Activated naive CD4-positive, alpha-beta T cell treated with anti-CD3 and anti-CD28 coated beads, Interleukin-2, amount 50 U/mL, for 24 hours (primary cell): ENCODE data around the gene TAF1C.
A peak's percentile ranks its signal among the peaks of the same experiment; 100 is the strongest.

Experiments used
- H3K27ac Mint-ChIP-seq: one replicate; pipeline ENCODE4 v1.8.0; 2021; ENCODE audit warnings: mild to moderate bottlenecking, mixed read lengths
- H3K27me3 Mint-ChIP-seq: one replicate; pipeline ENCODE4 v1.8.0; 2021; ENCODE audit warnings: mixed read lengths
- H3K36me3 Mint-ChIP-seq: one replicate; pipeline ENCODE4 v1.8.0; 2021; ENCODE audit warnings: mixed read lengths
- H3K4me1 Mint-ChIP-seq: one replicate; pipeline ENCODE4 v1.8.0; 2021; ENCODE audit warnings: mixed read lengths
- H3K4me3 Mint-ChIP-seq: one replicate; pipeline ENCODE4 v1.8.0; 2021; ENCODE audit warnings: mild to moderate bottlenecking, mixed read lengths
- H3K9me3 Mint-ChIP-seq: one replicate; pipeline ENCODE4 v1.8.0; 2021; ENCODE audit warnings: mixed read lengths

TAF1C gene

GRCh38 chr16:84186685-84187437, at the start of gene TAF1C:
Gene TAF1C, minus strand, starts transcription at chr16:84187057. Its CDS starts 2,069 bp downstream, at chr16:84184988.
- peaks cover 2% of the 10 kb centered on the region for H3K36me3 Mint-ChIP-seq
- H3K4me3 Mint-ChIP-seq, result peak within 1 kb of the TSS; percentile 94
- H3K9me3 Mint-ChIP-seq, result no peaks in the 10 kb centered on the region
- H3K4me1 Mint-ChIP-seq, result peaks cover 23% of the 10 kb centered on the region
- no peaks in the 10 kb centered on the region for H3K27me3 Mint-ChIP-seq
- H3K27ac Mint-ChIP-seq, result peak within 1 kb of the TSS; percentile 90

- H3K27me3 Mint-ChIP-seq, result peaks cover 8% of the 10 kb centered on the region
- no peaks in the 10 kb centered on the region for H3K9me3 Mint-ChIP-seq
- H3K36me3 Mint-ChIP-seq, result no peaks in the 10 kb centered on the region
- H3K27ac Mint-ChIP-seq, result no peak overlapping the region
- H3K4me3 Mint-ChIP-seq, result no peak overlapping the region
- no peaks in the 10 kb centered on the region for H3K4me1 Mint-ChIP-seq
Observed at GRCh38 chr16:84234321-84235241, 47.7 kb upstream of the TAF1C start.

- H3K9me3 Mint-ChIP-seq, result no peaks in the 10 kb centered on the region
- H3K4me3 Mint-ChIP-seq, result no peak overlapping the region
- H3K4me1 Mint-ChIP-seq, result no peaks in the 10 kb centered on the region
- H3K27ac Mint-ChIP-seq, result peak overlapping the region; percentile 53
- no peaks in the 10 kb centered on the region for H3K36me3 Mint-ChIP-seq
- peaks cover 6% of the 10 kb centered on the region for H3K27me3 Mint-ChIP-seq
Observed at GRCh38 chr16:84233748-84234147, 46.9 kb upstream of the TAF1C start.

- Mint-ChIP-seq H3K4me1 (no peaks in the 10 kb centered on the region), H3K36me3 (no peaks in the 10 kb centered on the region), H3K9me3 (no peaks in the 10 kb centered on the region), H3K4me3 (no peak overlapping the region), H3K27ac (no peak overlapping the region), H3K27me3 (peaks cover 5% of the 10 kb centered on the region)
Observed at GRCh38 chr16:84232969-84233368, 46.1 kb upstream of the TAF1C start.

- Mint-ChIP-seq H3K36me3 (no peaks in the 10 kb centered on the region), H3K4me3 (no peak overlapping the region), H3K27me3 (peaks cover 5% of the 10 kb centered on the region), H3K4me1 (no peaks in the 10 kb centered on the region), H3K27ac (no peak overlapping the region), H3K9me3 (no peaks in the 10 kb centered on the region)
Observed at GRCh38 chr16:84232060-84232459, 45.2 kb upstream of the TAF1C start.

GRCh38 chr16:84229471-84229870, 42.6 kb upstream of the TAF1C start:
- Mint-ChIP-seq H3K4me3 (no peak overlapping the region), H3K4me1 (no peaks in the 10 kb centered on the region), H3K27me3 (peaks cover 3% of the 10 kb centered on the region), H3K36me3 (no peaks in the 10 kb centered on the region), H3K9me3 (no peaks in the 10 kb centered on the region), H3K27ac (no peak overlapping the region)

- H3K36me3 Mint-ChIP-seq, result no peaks in the 10 kb centered on the region
- H3K27ac Mint-ChIP-seq, result no peak overlapping the region
- H3K27me3 Mint-ChIP-seq, result peaks cover 1% of the 10 kb centered on the region
- no peaks in the 10 kb centered on the region for H3K4me1 Mint-ChIP-seq
- no peaks in the 10 kb centered on the region for H3K9me3 Mint-ChIP-seq
- no peak overlapping the region for H3K4me3 Mint-ChIP-seq
Observed at GRCh38 chr16:84228256-84228838, 41.5 kb upstream of the TAF1C start.

GRCh38 chr16:84227548-84227947, 40.7 kb upstream of the TAF1C start:
- Mint-ChIP-seq H3K36me3 (no peaks in the 10 kb centered on the region), H3K9me3 (no peaks in the 10 kb centered on the region), H3K27me3 (peaks cover 1% of the 10 kb centered on the region), H3K27ac (no peak overlapping the region), H3K4me1 (no peaks in the 10 kb centered on the region), H3K4me3 (no peak overlapping the region)

GRCh38 chr16:84226026-84226425, 39.2 kb upstream of the TAF1C start:
- Mint-ChIP-seq H3K4me1 (no peaks in the 10 kb centered on the region), H3K36me3 (no peaks in the 10 kb centered on the region), H3K4me3 (no peak overlapping the region), H3K27me3 (peaks cover 1% of the 10 kb centered on the region), H3K9me3 (no peaks in the 10 kb centered on the region), H3K27ac (no peak overlapping the region)

- no peak overlapping the region for H3K27ac Mint-ChIP-seq
- H3K4me3 Mint-ChIP-seq, result no peak overlapping the region
- peaks cover 1% of the 10 kb centered on the region for H3K27me3 Mint-ChIP-seq
- H3K4me1 Mint-ChIP-seq, result no peaks in the 10 kb centered on the region
- H3K9me3 Mint-ChIP-seq, result no peaks in the 10 kb centered on the region
- no peaks in the 10 kb centered on the region for H3K36me3 Mint-ChIP-seq
Observed at GRCh38 chr16:84225571-84225970, 38.7 kb upstream of the TAF1C start.

- Mint-ChIP-seq H3K4me1 (no peaks in the 10 kb centered on the region), H3K36me3 (no peaks in the 10 kb centered on the region), H3K4me3 (no peak overlapping the region), H3K9me3 (no peaks in the 10 kb centered on the region), H3K27me3 (peaks cover 1% of the 10 kb centered on the region), H3K27ac (no peak overlapping the region)
Observed at GRCh38 chr16:84225126-84225525, 38.3 kb upstream of the TAF1C start.

- H3K4me3 Mint-ChIP-seq, result no peak overlapping the region
- H3K36me3 Mint-ChIP-seq, result no peaks in the 10 kb centered on the region
- no peaks in the 10 kb centered on the region for H3K4me1 Mint-ChIP-seq
- peaks cover 1% of the 10 kb centered on the region for H3K27me3 Mint-ChIP-seq
- H3K27ac Mint-ChIP-seq, result no peak overlapping the region
- no peaks in the 10 kb centered on the region for H3K9me3 Mint-ChIP-seq
Observed at GRCh38 chr16:84224554-84224953, 37.7 kb upstream of the TAF1C start.

- Mint-ChIP-seq H3K27ac (no peak overlapping the region), H3K27me3 (no peaks in the 10 kb centered on the region), H3K36me3 (no peaks in the 10 kb centered on the region), H3K9me3 (no peaks in the 10 kb centered on the region), H3K4me3 (no peak overlapping the region), H3K4me1 (no peaks in the 10 kb centered on the region)
Observed at GRCh38 chr16:84223456-84223855, 36.6 kb upstream of the TAF1C start.

- Mint-ChIP-seq H3K27ac (no peak overlapping the region), H3K9me3 (no peaks in the 10 kb centered on the region), H3K27me3 (no peaks in the 10 kb centered on the region), H3K36me3 (no peaks in the 10 kb centered on the region), H3K4me1 (no peaks in the 10 kb centered on the region), H3K4me3 (no peak overlapping the region)
Observed at GRCh38 chr16:84220851-84221250, 34.0 kb upstream of the TAF1C start.

- H3K9me3 Mint-ChIP-seq, result no peaks in the 10 kb centered on the region
- H3K4me3 Mint-ChIP-seq, result no peak overlapping the region
- no peak overlapping the region for H3K27ac Mint-ChIP-seq
- H3K4me1 Mint-ChIP-seq, result no peaks in the 10 kb centered on the region
- H3K36me3 Mint-ChIP-seq, result no peaks in the 10 kb centered on the region
- no peaks in the 10 kb centered on the region for H3K27me3 Mint-ChIP-seq
Observed at GRCh38 chr16:84218956-84219355, 32.1 kb upstream of the TAF1C start.
